Body of pancreas (tissue), 4 donors: ENCODE measurements around the gene FKRP. TPM values are rescaled to one million over a fixed set of nuclear protein-coding genes. Genes with fewer than 3 reads are reported as not detected.

Experiments
- ATAC-seq: fragments of 150-250 bp; one replicate; pipeline ENCODE4 v1.9.1; 2016
- DNase-seq, 4 donors: peaks; one replicate each; pipeline ENCODE4 v3.0.0-alpha.2; 2019
- H3K27ac ChIP-seq, 4 donors: fragments of 200-600 bp; sonication (generic); 1 replicate in 3 of 4; 2 replicates in 1 of 4; pipeline versions ENCODE4 v1.5.1 to v1.6.1; 2016 to 2019; ENCODE audit warnings: mild to moderate bottlenecking in 1 of 4, mixed read lengths in 1 of 4, moderate library complexity in 1 of 4
- H3K27me3 ChIP-seq, 2 donors: fragments of 200-600 bp; sonication (generic); one replicate each; pipeline ENCODE4 v1.6.0; 2016; ENCODE audit warnings: mild to moderate bottlenecking in 1 of 2
- H3K36me3 ChIP-seq, 2 donors: fragments of 200-600 bp; sonication (generic); replicated peaks in 1 of 2; 2 replicates each; pipeline ENCODE4 v1.5.1; 2016; ENCODE audit warnings: low read depth in 2 of 2; ENCODE audit not compliant: insufficient read depth in 1 of 2
- H3K4me1 ChIP-seq: fragments of 200-600 bp; sonication (generic); one replicate; pipeline ENCODE4 v1.6.0; 2016
- H3K4me3 ChIP-seq, 2 donors: fragments of 200-600 bp; sonication (generic); 1 replicate in 1 of 2; 2 replicates in 1 of 2; pipeline ENCODE4 v1.5.1; 2016 to 2019
- H3K9me3 ChIP-seq, 3 donors: fragments of 200-600 bp; sonication (generic); 1 replicate in 2 of 3; 2 replicates in 1 of 3; pipeline ENCODE4 v1.5.1; 2016
- POLR2A ChIP-seq, 3 donors: fragments of 450-650 bp; IDR thresholded peaks; one replicate each; pipeline ENCODE4 v1.6.1; 2016; ENCODE audit warnings: antibody characterized with exemption in 3 of 3, mild to moderate bottlenecking in 2 of 3
- WGBS, 2 donors: methylation state at CpG; one replicate each; pipeline ENCODE4 v1.1.5; 2017; 5-methylcytosine and 5-hydroxymethylcytosine counted together
- intact Hi-C: fragments of 100-400 bp; cut with DNase I; formaldehyde crosslinking; loops from one replicate; pipeline ENCODE4 v1.15.1; 2023
- total RNA-seq, 2 donors: library from RNA; depleted of rRNA; stranded (reverse); fragments of >200 nt; gene quantifications; one replicate each; pipeline ENCODE4 v1.1.0, GENCODE V29; 2016
- TF ChIP-seq, protein P1 (sequence below), 7 experiments: fragments of 450-650 bp in 4 of 7; fragments of 200-600 bp in 3 of 7; sonication (generic) in 3 of 7; IDR thresholded peaks; one replicate each; pipeline ENCODE4 v1.5.1; 2016 to 2019; ENCODE audit warnings: antibody characterized with exemption in 7 of 7

The FKRP gene
- total RNA-seq, 2 donors from 2014 or later, result 8.8 to 13.2 TPM

DNA sequence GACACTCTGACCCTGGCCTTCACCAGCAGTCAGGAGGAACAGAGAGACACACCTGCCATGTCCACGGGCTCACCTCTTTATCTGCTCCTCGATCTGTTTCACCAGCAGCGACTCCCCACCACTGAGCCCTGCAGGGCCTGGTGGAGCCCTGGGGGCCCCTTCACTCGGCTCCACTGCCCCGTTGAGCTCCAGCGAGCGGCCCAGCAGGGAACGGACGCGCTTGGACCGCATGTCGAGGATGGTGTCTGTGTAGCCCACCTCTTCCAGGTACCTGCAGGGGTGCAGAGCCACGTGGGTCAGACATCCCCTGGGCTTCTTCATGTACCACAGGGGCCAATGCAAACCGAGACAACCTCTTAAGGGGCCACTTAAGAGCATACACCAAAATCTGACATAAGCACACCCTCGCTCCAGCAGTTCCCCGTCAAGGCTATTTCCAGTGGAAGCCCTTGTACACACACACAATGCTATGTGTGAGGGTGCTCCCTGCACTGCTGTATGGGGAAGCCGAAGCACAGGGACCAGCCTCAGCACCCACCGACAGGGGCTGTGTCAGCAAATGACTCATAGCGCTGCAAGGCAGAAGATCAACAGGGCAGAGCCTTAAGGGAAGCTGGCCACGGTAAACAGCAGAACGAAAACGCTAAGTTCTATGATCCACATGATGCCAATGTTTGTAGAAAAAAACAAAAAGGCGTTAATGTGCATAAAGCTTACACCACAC lies 12.7 kb upstream of the FKRP start:
- Histone ChIP-seq H3K36me3 (peaks cover 0 to 22% of the 10 kb centered on the region in 2 donors), H3K27ac (peak overlapping the region in 1 of 4 donors; percentile 58), H3K9me3 (no peaks in the 10 kb centered on the region), H3K27me3 (no peaks in the 10 kb centered on the region), H3K4me3 (no peak overlapping the region), H3K4me1 (no peaks in the 10 kb centered on the region)
- WGBS, 2 donors, result 77 to 81% methylated on average over 16 to 23 of the region's 23 CpGs
- TF ChIP-seq POLR2A (IDR thresholded peaks at IDR 0.05), result no peak
- TF ChIP-seq, protein P1, sequence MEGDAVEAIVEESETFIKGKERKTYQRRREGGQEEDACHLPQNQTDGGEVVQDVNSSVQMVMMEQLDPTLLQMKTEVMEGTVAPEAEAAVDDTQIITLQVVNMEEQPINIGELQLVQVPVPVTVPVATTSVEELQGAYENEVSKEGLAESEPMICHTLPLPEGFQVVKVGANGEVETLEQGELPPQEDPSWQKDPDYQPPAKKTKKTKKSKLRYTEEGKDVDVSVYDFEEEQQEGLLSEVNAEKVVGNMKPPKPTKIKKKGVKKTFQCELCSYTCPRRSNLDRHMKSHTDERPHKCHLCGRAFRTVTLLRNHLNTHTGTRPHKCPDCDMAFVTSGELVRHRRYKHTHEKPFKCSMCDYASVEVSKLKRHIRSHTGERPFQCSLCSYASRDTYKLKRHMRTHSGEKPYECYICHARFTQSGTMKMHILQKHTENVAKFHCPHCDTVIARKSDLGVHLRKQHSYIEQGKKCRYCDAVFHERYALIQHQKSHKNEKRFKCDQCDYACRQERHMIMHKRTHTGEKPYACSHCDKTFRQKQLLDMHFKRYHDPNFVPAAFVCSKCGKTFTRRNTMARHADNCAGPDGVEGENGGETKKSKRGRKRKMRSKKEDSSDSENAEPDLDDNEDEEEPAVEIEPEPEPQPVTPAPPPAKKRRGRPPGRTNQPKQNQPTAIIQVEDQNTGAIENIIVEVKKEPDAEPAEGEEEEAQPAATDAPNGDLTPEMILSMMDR (IDR thresholded peaks at IDR 0.05), result no peak
- intact Hi-C loops, result no loop called here
- no peak for ATAC-seq
- peak in 1 of 4 donors; percentile 71 for DNase-seq

DNA sequence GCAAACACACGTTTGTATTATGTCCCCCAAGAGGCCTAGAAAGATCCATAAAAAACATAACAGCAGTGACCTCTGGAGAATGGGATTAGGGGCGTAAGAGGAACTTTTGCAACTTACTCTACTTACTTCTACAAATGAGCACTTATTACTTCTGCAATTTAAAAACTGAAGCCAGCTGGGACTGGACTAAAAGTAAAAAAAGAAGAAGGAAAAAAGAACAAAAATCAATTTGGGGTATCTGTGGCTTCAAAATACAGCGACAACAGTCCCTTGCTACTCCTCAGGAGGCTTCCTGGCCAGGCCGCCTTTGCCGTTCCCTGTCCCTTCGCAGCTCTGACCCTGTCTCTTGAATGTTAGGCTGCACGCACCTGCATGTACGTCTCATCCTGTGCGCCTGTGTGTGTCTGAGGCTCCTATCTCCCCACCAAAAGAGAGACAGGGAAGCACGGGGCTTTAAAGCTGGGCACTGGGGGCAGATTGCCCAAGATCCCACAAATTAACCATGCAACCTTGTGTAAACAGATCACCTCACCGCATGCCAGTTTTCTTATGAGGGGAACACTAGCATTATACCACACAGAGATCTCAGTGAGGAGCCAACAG lies 12.1 kb upstream of the FKRP start:
- no peak for DNase-seq
- Histone ChIP-seq H3K27ac (peak overlapping the region in 1 of 4 donors; percentile 58), H3K27me3 (no peaks in the 10 kb centered on the region), H3K9me3 (no peaks in the 10 kb centered on the region), H3K4me3 (no peak overlapping the region), H3K36me3 (peaks cover 0 to 22% of the 10 kb centered on the region in 2 donors), H3K4me1 (no peaks in the 10 kb centered on the region)
- no peak for ATAC-seq
- TF ChIP-seq, protein P1 (IDR thresholded peaks at IDR 0.05), result no peak
- no peak for TF ChIP-seq POLR2A (IDR thresholded peaks at IDR 0.05)
- 80 to 87% methylated on average over 11 of the region's 11 CpGs for WGBS, 2 donors
- intact Hi-C loops, result no loop called here

DNA sequence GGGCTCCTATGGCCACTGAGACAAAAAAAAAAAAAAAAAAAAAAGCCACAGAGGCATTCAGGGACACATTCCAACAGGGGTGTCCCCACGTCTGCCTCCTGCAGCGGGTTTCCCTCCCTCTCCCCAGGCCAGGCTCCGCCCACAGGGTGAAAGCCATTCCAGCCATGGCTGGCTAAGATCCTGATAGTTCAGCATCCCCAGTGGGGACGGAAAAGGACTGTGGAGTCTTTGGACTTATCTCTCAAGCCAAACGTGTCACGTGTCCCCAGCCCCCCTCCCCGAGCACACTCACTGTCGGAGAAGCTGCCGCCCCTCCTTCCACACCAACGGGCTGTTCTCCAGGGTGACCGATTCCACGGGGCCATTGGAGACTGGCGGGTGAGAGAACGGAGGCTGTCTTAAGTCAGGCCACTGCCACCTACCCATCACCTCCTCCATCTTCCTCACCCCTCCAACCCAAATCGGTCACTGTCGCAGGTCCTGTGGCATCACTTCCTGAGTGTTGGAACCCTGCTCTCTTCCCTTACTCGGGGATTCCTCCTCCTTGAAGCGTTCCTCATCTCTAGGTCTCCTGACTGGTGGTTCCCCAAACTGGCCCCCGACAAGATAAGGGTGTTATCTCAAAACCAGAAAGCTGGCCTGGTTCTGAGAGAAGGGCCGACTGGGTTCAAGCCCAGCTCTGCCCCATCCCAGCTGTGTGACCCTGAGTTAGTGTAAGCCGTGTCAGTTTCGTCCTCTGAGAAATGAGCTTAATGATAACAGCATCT lies 9.1 kb upstream of the FKRP start:
- H3K4me1 ChIP-seq, result peaks cover 11% of the 10 kb centered on the region
- H3K36me3 ChIP-seq, result peaks cover 0 to 7% of the 10 kb centered on the region in 2 donors
- TF ChIP-seq, protein P1 (IDR thresholded peaks at IDR 0.05), result no peak
- TF ChIP-seq POLR2A (IDR thresholded peaks at IDR 0.05), result no peak
- H3K9me3 ChIP-seq, result no peaks in the 10 kb centered on the region
- intact Hi-C loops, result no loop called here
- H3K27ac ChIP-seq, result peak overlapping the region in 2 of 4 donors; percentile 5 to 14
- no peak overlapping the region for H3K4me3 ChIP-seq
- ATAC-seq, result peak; percentile 69
- DNase-seq, result peak in 3 of 4 donors; percentile 56 to 63 (median 61)
- H3K27me3 ChIP-seq, result no peaks in the 10 kb centered on the region
- WGBS, 2 donors, result 60 to 76% methylated on average over 17 to 22 of the region's 22 CpGs

DNA sequence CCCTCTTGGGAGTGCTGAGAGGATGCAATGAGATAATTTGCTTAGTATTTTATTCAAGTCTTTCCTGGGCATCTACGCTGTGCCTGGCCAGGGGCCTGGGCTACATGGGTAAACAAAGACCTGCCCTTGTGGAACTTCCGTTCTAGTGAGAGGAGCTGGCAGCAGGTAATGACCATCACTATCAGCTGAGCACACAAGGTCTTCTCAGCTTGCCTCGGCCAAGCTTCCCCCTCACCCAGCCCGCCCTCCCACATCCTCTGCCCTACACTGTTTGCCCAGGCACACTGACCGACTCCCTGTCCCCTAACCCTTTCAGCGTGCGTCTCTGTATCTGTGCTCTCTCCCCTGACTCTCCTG lies 8.6 kb upstream of the FKRP start:
- no peak for ATAC-seq
- Histone ChIP-seq H3K4me1 (peaks cover 11% of the 10 kb centered on the region), H3K27me3 (no peaks in the 10 kb centered on the region), H3K36me3 (peaks cover 0 to 4% of the 10 kb centered on the region in 2 donors), H3K4me3 (no peak overlapping the region), H3K27ac (peak overlapping the region in 1 of 4 donors; percentile 14), H3K9me3 (no peaks in the 10 kb centered on the region)
- TF ChIP-seq POLR2A (IDR thresholded peaks at IDR 0.05), result no peak
- TF ChIP-seq, protein P1 (IDR thresholded peaks at IDR 0.05), result no peak
- 66 to 68% methylated on average over 6 to 7 of the region's 7 CpGs for WGBS, 2 donors
- intact Hi-C loops, result no loop called here
- DNase-seq, result no peak
